ENCODE data around the gene KCNAB2.

KCNAB2 gene

DNA sequence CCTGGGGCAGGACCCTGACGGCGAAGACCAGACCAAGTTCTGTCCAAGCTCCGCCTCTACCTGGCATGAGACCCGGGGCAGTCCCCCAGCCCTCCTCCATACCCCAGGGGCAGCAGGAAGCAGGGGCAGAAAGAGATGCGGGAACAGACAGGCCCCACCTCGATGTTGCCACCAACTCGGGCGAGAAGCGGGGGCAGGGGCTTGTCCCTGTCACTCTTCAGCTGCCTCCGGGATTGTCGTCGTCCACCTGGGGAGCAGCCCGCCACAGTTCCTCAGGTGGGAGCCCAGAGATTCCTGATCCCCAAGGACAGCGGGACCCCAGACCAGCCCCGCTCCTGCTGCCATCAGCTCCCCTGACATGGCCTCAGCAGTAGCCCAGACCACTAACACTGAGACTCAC lies 79.7 kb downstream of the KCNAB2 start:
- H3K4me1 ChIP-seq (ENCODE audit: control insufficient read depth in 2 of 2, insufficient read depth in 2 of 2, low read length in 2 of 2) = peaks cover 2 to 7% of the 10 kb centered on the region in 2 donors
- H3K9ac ChIP-seq (ENCODE audit: low read depth in 1 of 2, low read length in 2 of 2) = no peak overlapping the region
- peaks cover 0 to 1% of the 10 kb centered on the region in 2 donors for H3K27me3 ChIP-seq (ENCODE audit: control insufficient read depth in 2 of 2, insufficient read depth in 2 of 2, low read length in 2 of 2)
- H3K27ac ChIP-seq (ENCODE audit: low read depth in 2 of 2, low read length in 2 of 2) = no peak overlapping the region
- H3K36me3 ChIP-seq (ENCODE audit: control insufficient read depth in 2 of 2, insufficient read depth in 2 of 2, low read length in 2 of 2) = no peaks in the 10 kb centered on the region
- H3K4me3 ChIP-seq (ENCODE audit: low read length in 2 of 2) = no peak overlapping the region
- no peaks in the 10 kb centered on the region for H3K9me3 ChIP-seq (ENCODE audit: control insufficient read depth in 2 of 2, low read length in 2 of 2)

DNA sequence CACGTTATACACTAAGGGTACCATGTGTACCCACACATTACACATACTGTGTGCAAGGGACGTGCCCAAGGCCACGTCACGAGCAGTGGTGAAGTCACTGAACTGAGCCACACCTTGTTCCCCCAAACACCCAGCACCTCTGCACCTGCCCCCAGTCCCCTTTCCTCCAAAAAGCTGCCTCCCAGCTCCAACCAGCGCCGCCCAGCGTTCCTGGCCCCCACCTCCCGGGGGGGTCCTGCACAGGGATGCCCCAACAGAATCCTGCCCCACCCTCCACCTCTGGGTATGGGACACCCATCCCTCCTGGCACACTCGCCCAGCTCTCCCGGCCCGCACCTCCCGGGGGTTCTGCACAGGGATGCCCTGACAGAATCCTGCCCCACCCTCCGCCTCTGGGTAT lies 80.3 kb downstream of the KCNAB2 start:
- Histone ChIP-seq H3K27me3 (ENCODE audit: control insufficient read depth in 2 of 2, insufficient read depth in 2 of 2, low read length in 2 of 2) (peaks cover 0 to 1% of the 10 kb centered on the region in 2 donors), H3K27ac (ENCODE audit: low read depth in 2 of 2, low read length in 2 of 2) (no peak overlapping the region), H3K9ac (ENCODE audit: low read depth in 1 of 2, low read length in 2 of 2) (no peak overlapping the region), H3K4me3 (ENCODE audit: low read length in 2 of 2) (no peak overlapping the region), H3K9me3 (ENCODE audit: control insufficient read depth in 2 of 2, low read length in 2 of 2) (no peaks in the 10 kb centered on the region), H3K36me3 (ENCODE audit: control insufficient read depth in 2 of 2, insufficient read depth in 2 of 2, low read length in 2 of 2) (no peaks in the 10 kb centered on the region), H3K4me1 (ENCODE audit: control insufficient read depth in 2 of 2, insufficient read depth in 2 of 2, low read length in 2 of 2) (peaks cover 2 to 7% of the 10 kb centered on the region in 2 donors)

DNA sequence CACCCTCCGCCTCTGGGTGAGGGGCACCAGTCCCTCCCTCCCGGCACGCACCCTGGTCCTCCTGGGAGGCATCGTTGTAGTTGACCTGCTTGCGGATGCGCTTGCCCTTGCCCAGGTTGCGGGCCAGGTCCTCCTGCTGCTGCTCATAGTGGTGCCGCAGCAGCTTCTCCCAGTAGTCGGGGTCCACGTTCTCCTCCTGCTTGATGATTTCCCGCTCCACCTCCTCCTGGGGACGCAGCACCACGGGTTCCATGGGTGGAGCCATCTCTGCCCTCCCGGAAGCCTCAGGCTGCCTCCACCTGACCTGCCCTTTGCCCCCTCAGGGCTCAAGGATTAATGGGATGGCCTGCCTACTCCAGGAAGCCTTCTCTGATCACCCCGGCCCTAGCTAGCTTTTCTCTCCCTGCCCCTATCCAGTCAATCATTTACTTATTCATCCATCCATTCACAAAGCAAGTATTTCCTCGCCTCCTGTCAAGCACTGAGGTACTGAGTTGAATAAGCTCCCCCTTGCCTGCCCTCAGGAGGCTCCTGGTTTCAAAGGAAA lies 80.9 kb downstream of the KCNAB2 start:
- peaks cover 0 to 1% of the 10 kb centered on the region in 2 donors for H3K27me3 ChIP-seq (ENCODE audit: control insufficient read depth in 2 of 2, insufficient read depth in 2 of 2, low read length in 2 of 2)
- no peak overlapping the region for H3K4me3 ChIP-seq (ENCODE audit: low read length in 2 of 2)
- H3K4me1 ChIP-seq (ENCODE audit: control insufficient read depth in 2 of 2, insufficient read depth in 2 of 2, low read length in 2 of 2) = peaks cover 2 to 7% of the 10 kb centered on the region in 2 donors
- H3K27ac ChIP-seq (ENCODE audit: low read depth in 2 of 2, low read length in 2 of 2) = no peak overlapping the region
- no peaks in the 10 kb centered on the region for H3K36me3 ChIP-seq (ENCODE audit: control insufficient read depth in 2 of 2, insufficient read depth in 2 of 2, low read length in 2 of 2)
- H3K9me3 ChIP-seq (ENCODE audit: control insufficient read depth in 2 of 2, low read length in 2 of 2) = no peaks in the 10 kb centered on the region
- H3K9ac ChIP-seq (ENCODE audit: low read depth in 1 of 2, low read length in 2 of 2) = no peak overlapping the region

- H3K4me1 ChIP-seq (ENCODE audit: control insufficient read depth in 2 of 2, insufficient read depth in 2 of 2, low read length in 2 of 2) = peaks cover 2 to 7% of the 10 kb centered on the region in 2 donors
- no peak overlapping the region for H3K9ac ChIP-seq (ENCODE audit: low read depth in 1 of 2, low read length in 2 of 2)
- peak overlapping the region in 1 of 2 donors; percentile 43 for H3K4me3 ChIP-seq (ENCODE audit: low read length in 2 of 2)
- H3K27ac ChIP-seq (ENCODE audit: low read depth in 2 of 2, low read length in 2 of 2) = no peak overlapping the region
- H3K27me3 ChIP-seq (ENCODE audit: control insufficient read depth in 2 of 2, insufficient read depth in 2 of 2, low read length in 2 of 2) = peaks cover 0 to 1% of the 10 kb centered on the region in 2 donors
- H3K36me3 ChIP-seq (ENCODE audit: control insufficient read depth in 2 of 2, insufficient read depth in 2 of 2, low read length in 2 of 2) = no peaks in the 10 kb centered on the region
- H3K9me3 ChIP-seq (ENCODE audit: control insufficient read depth in 2 of 2, low read length in 2 of 2) = no peaks in the 10 kb centered on the region
These were observed 82.0 kb downstream of the KCNAB2 start for GRCh38 chr1:6127587-6128163.

- Histone ChIP-seq H3K9ac (ENCODE audit: low read depth in 1 of 2, low read length in 2 of 2) (no peak overlapping the region), H3K36me3 (ENCODE audit: control insufficient read depth in 2 of 2, insufficient read depth in 2 of 2, low read length in 2 of 2) (no peaks in the 10 kb centered on the region), H3K27me3 (ENCODE audit: control insufficient read depth in 2 of 2, insufficient read depth in 2 of 2, low read length in 2 of 2) (peaks cover 0 to 1% of the 10 kb centered on the region in 2 donors), H3K9me3 (ENCODE audit: control insufficient read depth in 2 of 2, low read length in 2 of 2) (no peaks in the 10 kb centered on the region), H3K27ac (ENCODE audit: low read depth in 2 of 2, low read length in 2 of 2) (no peak overlapping the region), H3K4me3 (ENCODE audit: low read length in 2 of 2) (no peak overlapping the region), H3K4me1 (ENCODE audit: control insufficient read depth in 2 of 2, insufficient read depth in 2 of 2, low read length in 2 of 2) (peaks cover 2 to 7% of the 10 kb centered on the region in 2 donors)
These were observed 82.8 kb downstream of the KCNAB2 start for GRCh38 chr1:6128276-6129081.

DNA sequence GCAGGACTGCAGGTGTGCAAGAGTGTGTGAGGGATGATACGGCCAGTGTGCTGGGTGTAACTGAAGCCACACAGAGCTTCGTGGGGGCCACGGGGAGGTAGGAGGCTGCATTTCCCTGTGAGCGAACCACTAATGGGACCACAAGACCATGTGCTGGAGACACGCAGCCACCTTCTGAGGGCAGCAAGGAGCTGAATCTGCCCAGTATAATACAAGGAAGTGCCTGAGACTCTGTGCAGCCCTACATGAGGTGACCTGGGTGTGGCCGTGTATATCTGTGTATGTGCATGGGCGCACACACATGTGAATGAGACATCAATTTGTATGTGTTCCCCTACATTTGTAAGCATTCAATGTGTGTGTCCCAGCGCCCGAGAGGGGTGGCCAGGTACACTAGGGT lies 83.6 kb downstream of the KCNAB2 start:
- Histone ChIP-seq H3K4me1 (ENCODE audit: control insufficient read depth in 2 of 2, insufficient read depth in 2 of 2, low read length in 2 of 2) (peaks cover 2 to 7% of the 10 kb centered on the region in 2 donors), H3K27ac (ENCODE audit: low read depth in 2 of 2, low read length in 2 of 2) (no peak overlapping the region), H3K27me3 (ENCODE audit: control insufficient read depth in 2 of 2, insufficient read depth in 2 of 2, low read length in 2 of 2) (peaks cover 0 to 1% of the 10 kb centered on the region in 2 donors), H3K9ac (ENCODE audit: low read depth in 1 of 2, low read length in 2 of 2) (no peak overlapping the region), H3K4me3 (ENCODE audit: low read length in 2 of 2) (no peak overlapping the region), H3K36me3 (ENCODE audit: control insufficient read depth in 2 of 2, insufficient read depth in 2 of 2, low read length in 2 of 2) (no peaks in the 10 kb centered on the region), H3K9me3 (ENCODE audit: control insufficient read depth in 2 of 2, low read length in 2 of 2) (no peaks in the 10 kb centered on the region)

GRCh38 chr1:6130036-6130435 lies 84.3 kb downstream of the KCNAB2 start:
- H3K9ac ChIP-seq (ENCODE audit: low read depth in 1 of 2, low read length in 2 of 2) = no peak overlapping the region
- H3K36me3 ChIP-seq (ENCODE audit: control insufficient read depth in 2 of 2, insufficient read depth in 2 of 2, low read length in 2 of 2) = no peaks in the 10 kb centered on the region
- H3K4me1 ChIP-seq (ENCODE audit: control insufficient read depth in 2 of 2, insufficient read depth in 2 of 2, low read length in 2 of 2) = peaks cover 2 to 7% of the 10 kb centered on the region in 2 donors
- H3K9me3 ChIP-seq (ENCODE audit: control insufficient read depth in 2 of 2, low read length in 2 of 2) = no peaks in the 10 kb centered on the region
- H3K27me3 ChIP-seq (ENCODE audit: control insufficient read depth in 2 of 2, insufficient read depth in 2 of 2, low read length in 2 of 2) = peaks cover 0 to 1% of the 10 kb centered on the region in 2 donors
- no peak overlapping the region for H3K27ac ChIP-seq (ENCODE audit: low read depth in 2 of 2, low read length in 2 of 2)
- H3K4me3 ChIP-seq (ENCODE audit: low read length in 2 of 2) = no peak overlapping the region

- no peaks in the 10 kb centered on the region for H3K36me3 ChIP-seq (ENCODE audit: control insufficient read depth in 2 of 2, insufficient read depth in 2 of 2, low read length in 2 of 2)
- peaks cover 2 to 7% of the 10 kb centered on the region in 2 donors for H3K4me1 ChIP-seq (ENCODE audit: control insufficient read depth in 2 of 2, insufficient read depth in 2 of 2, low read length in 2 of 2)
- H3K9ac ChIP-seq (ENCODE audit: low read depth in 1 of 2, low read length in 2 of 2) = no peak overlapping the region
- H3K27ac ChIP-seq (ENCODE audit: low read depth in 2 of 2, low read length in 2 of 2) = no peak overlapping the region
- H3K4me3 ChIP-seq (ENCODE audit: low read length in 2 of 2) = no peak overlapping the region
- H3K27me3 ChIP-seq (ENCODE audit: control insufficient read depth in 2 of 2, insufficient read depth in 2 of 2, low read length in 2 of 2) = peaks cover 0 to 1% of the 10 kb centered on the region in 2 donors
- H3K9me3 ChIP-seq (ENCODE audit: control insufficient read depth in 2 of 2, low read length in 2 of 2) = no peaks in the 10 kb centered on the region
These were observed 84.9 kb downstream of the KCNAB2 start for GRCh38 chr1:6130596-6130995.

DNA sequence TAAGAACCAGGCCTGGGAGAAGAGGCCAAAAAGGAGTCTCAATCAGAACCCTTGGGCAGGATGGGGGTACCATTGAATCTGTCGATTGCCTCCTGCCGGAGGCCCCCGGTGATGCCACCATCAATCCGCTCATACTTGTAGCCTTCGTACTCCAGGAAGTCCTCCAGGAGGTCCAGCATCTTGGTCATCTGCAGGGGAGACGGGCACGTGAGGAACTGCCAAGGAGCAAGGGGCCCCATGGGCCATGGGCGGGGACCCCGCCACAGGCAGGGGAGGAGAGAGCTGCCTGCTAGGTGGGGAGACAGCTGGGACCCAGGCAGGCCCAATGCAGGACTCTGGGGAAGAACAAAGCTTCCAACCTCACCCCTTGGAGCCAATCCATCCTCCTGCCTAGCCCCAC lies 85.9 kb downstream of the KCNAB2 start:
- Histone ChIP-seq H3K4me1 (ENCODE audit: control insufficient read depth in 2 of 2, insufficient read depth in 2 of 2, low read length in 2 of 2) (peaks cover 2 to 7% of the 10 kb centered on the region in 2 donors), H3K27me3 (ENCODE audit: control insufficient read depth in 2 of 2, insufficient read depth in 2 of 2, low read length in 2 of 2) (peaks cover 0 to 1% of the 10 kb centered on the region in 2 donors), H3K27ac (ENCODE audit: low read depth in 2 of 2, low read length in 2 of 2) (no peak overlapping the region), H3K9me3 (ENCODE audit: control insufficient read depth in 2 of 2, low read length in 2 of 2) (no peaks in the 10 kb centered on the region), H3K4me3 (ENCODE audit: low read length in 2 of 2) (no peak overlapping the region), H3K9ac (ENCODE audit: low read depth in 1 of 2, low read length in 2 of 2) (no peak overlapping the region), H3K36me3 (ENCODE audit: control insufficient read depth in 2 of 2, insufficient read depth in 2 of 2, low read length in 2 of 2) (no peaks in the 10 kb centered on the region)

GRCh38 chr1:6133146-6133895 lies 87.6 kb downstream of the KCNAB2 start:
- no peaks in the 10 kb centered on the region for H3K27me3 ChIP-seq (ENCODE audit: control insufficient read depth in 2 of 2, insufficient read depth in 2 of 2, low read length in 2 of 2)
- no peaks in the 10 kb centered on the region for H3K36me3 ChIP-seq (ENCODE audit: control insufficient read depth in 2 of 2, insufficient read depth in 2 of 2, low read length in 2 of 2)
- no peak overlapping the region for H3K9ac ChIP-seq (ENCODE audit: low read depth in 1 of 2, low read length in 2 of 2)
- no peak overlapping the region for H3K4me3 ChIP-seq (ENCODE audit: low read length in 2 of 2)
- H3K27ac ChIP-seq (ENCODE audit: low read depth in 2 of 2, low read length in 2 of 2) = no peak overlapping the region
- H3K9me3 ChIP-seq (ENCODE audit: control insufficient read depth in 2 of 2, low read length in 2 of 2) = no peaks in the 10 kb centered on the region
- no peaks in the 10 kb centered on the region for H3K4me1 ChIP-seq (ENCODE audit: control insufficient read depth in 2 of 2, insufficient read depth in 2 of 2, low read length in 2 of 2)

All from mucosa of rectum (tissue), 2 donors.